Tibial nerve (tissue), 3 donors: ENCODE data around the gene ZNF157.

Experiments
- POLR2A ChIP-seq, 2 donors: fragments of 450-650 bp; IDR thresholded peaks; one replicate each; pipeline ENCODE4 v1.6.1; 2017; ENCODE audit warnings: antibody characterized with exemption in 2 of 2, mild to moderate bottlenecking in 2 of 2, moderate library complexity in 2 of 2
- TF ChIP-seq, protein P1 (sequence below), 5 experiments: fragments of 200-600 bp in 3 of 5; fragments of 450-650 bp in 2 of 5; sonication (generic) in 3 of 5; IDR thresholded peaks; one replicate each; pipeline ENCODE4 v1.5.1; 2016 to 2019; ENCODE audit warnings: antibody characterized with exemption in 5 of 5, mild to moderate bottlenecking in 3 of 5, moderate library complexity in 2 of 5

DNA sequence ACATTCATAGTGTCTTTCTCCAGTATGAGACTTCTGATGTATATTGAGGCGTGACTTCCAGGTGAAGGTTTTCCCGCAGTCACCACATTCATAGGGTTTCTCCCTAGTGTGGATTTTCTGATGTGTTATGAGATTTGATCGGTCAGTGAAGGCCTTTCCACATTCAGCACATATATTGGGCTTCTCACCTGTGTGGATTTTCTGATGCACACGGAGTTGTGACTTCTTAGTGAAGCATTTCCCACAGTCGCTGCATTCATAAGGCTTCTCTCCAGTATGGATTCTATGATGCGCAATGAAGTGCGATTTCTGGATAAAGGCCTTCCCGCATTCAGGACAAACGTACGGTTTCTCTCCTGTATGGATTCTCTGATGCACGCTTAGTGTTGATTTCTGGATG lies 77.2 kb downstream of the ZNF157 start:
- no peak for TF ChIP-seq POLR2A (IDR thresholded peaks at IDR 0.05)
- TF ChIP-seq, protein P1, sequence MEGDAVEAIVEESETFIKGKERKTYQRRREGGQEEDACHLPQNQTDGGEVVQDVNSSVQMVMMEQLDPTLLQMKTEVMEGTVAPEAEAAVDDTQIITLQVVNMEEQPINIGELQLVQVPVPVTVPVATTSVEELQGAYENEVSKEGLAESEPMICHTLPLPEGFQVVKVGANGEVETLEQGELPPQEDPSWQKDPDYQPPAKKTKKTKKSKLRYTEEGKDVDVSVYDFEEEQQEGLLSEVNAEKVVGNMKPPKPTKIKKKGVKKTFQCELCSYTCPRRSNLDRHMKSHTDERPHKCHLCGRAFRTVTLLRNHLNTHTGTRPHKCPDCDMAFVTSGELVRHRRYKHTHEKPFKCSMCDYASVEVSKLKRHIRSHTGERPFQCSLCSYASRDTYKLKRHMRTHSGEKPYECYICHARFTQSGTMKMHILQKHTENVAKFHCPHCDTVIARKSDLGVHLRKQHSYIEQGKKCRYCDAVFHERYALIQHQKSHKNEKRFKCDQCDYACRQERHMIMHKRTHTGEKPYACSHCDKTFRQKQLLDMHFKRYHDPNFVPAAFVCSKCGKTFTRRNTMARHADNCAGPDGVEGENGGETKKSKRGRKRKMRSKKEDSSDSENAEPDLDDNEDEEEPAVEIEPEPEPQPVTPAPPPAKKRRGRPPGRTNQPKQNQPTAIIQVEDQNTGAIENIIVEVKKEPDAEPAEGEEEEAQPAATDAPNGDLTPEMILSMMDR (IDR thresholded peaks at IDR 0.05) = no peak
